ENCODE data around the gene MOB3A. TPM values are rescaled to one million over a fixed set of nuclear protein-coding genes. Genes with fewer than 3 reads are reported as not detected.

The MOB3A gene
- total and polyA plus RNA-seq, 10 of the 15 experiments (the other 5 are each of a cell fraction or from before 2014, with no cell fraction given), result 7.5 to 229 (median 79.4) TPM

DNA sequence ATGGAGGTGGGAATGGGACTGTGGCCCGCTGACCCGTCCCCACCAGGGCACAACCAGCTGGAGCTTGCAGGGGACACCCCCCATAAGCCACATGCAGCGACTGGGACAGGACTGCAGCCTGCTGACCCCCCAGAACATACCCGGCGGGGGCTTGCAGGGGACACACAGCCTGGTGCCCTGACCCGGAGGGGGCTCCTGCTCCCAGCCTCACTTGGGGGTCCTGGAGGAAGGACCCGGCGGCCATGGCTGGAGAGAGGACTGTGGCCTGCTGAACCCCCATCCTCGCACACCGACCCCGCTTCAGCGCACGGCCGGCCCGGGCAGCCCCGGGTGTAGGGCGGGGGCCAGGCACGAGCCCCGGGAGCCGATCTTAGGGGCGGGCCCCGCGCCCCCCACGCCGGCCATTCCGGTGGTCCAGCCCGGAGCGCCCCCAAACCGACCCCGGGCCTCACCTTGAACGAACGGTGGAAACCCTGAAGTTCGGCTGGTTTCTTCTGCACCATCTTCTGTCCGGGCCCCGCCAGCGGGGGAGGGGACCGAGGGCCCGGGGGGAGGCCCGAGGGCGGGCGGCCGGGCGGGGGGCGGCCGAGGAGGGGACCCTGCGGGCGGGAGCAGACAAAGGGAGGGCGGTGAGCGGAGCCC is 45.7 kb downstream of the MOB3A start (continued):
- TF ChIP-seq POLR2A (IDR thresholded peaks at IDR 0.05; ENCODE audit: low read depth, low read length) (peak; percentile 48), TCF3 (IDR thresholded peaks at IDR 0.05; ENCODE audit: borderline replicate concordance, insufficient read depth, low read depth, low read length) (no peak), ZNF24 (IDR thresholded peaks at IDR 0.05) (no peak), HDAC6 (IDR thresholded peaks at IDR 0.05; ENCODE audit: unreplicated experiment) (no peak), ATF2 (IDR thresholded peaks at IDR 0.05; ENCODE audit: low read length) (no peak), NFXL1 (IDR thresholded peaks at IDR 0.05; ENCODE audit: borderline replicate concordance) (no peak), BHLHE40 (IDR thresholded peaks at IDR 0.05; ENCODE audit: borderline replicate concordance in 1 of 2, low read depth in 2 of 2, low read length in 1 of 2) (no peak), IKZF2 (IDR thresholded peaks at IDR 0.05) (no peak), IKZF1 (conservative IDR thresholded peaks at IDR 0.05) (no peak), RCOR1 (conservative IDR thresholded peaks at IDR 0.05; ENCODE audit: low read depth, low read length) (no peak), BACH1 (IDR thresholded peaks at IDR 0.05; ENCODE audit: borderline replicate concordance) (peak; percentile 19; the same call in 1 of the 2 replicates), TAF1 (IDR thresholded peaks at IDR 0.05; ENCODE audit: borderline replicate concordance, low read depth, low read length) (no peak), ASH2L (IDR thresholded peaks at IDR 0.05; ENCODE audit: borderline replicate concordance, low read depth) (no peak), POU2F2 (IDR thresholded peaks at IDR 0.05; ENCODE audit: borderline replicate concordance, low read depth, low read length) (no peak), ESRRA (IDR thresholded peaks at IDR 0.05; ENCODE audit: low read length) (no peak), ZNF592 (IDR thresholded peaks at IDR 0.05) (no peak), BRCA1 (IDR thresholded peaks at IDR 0.05; ENCODE audit: low read depth, low read length) (no peak), EGR1 (IDR thresholded peaks at IDR 0.05; ENCODE audit: borderline replicate concordance in 1 of 2, low read depth in 2 of 2, low read length in 2 of 2) (no peak), TBL1XR1 (IDR thresholded peaks at IDR 0.05; ENCODE audit: low read depth, low read length) (no peak), KLF5 (IDR thresholded peaks at IDR 0.05; ENCODE audit: partially characterized antibody) (no peak), TCF7 (IDR thresholded peaks at IDR 0.05; ENCODE audit: borderline replicate concordance) (no peak)
- TF ChIP-seq, protein P1, sequence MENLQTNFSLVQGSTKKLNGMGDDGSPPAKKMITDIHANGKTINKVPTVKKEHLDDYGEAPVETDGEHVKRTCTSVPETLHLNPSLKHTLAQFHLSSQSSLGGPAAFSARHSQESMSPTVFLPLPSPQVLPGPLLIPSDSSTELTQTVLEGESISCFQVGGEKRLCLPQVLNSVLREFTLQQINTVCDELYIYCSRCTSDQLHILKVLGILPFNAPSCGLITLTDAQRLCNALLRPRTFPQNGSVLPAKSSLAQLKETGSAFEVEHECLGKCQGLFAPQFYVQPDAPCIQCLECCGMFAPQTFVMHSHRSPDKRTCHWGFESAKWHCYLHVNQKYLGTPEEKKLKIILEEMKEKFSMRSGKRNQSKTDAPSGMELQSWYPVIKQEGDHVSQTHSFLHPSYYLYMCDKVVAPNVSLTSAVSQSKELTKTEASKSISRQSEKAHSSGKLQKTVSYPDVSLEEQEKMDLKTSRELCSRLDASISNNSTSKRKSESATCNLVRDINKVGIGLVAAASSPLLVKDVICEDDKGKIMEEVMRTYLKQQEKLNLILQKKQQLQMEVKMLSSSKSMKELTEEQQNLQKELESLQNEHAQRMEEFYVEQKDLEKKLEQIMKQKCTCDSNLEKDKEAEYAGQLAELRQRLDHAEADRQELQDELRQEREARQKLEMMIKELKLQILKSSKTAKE (IDR thresholded peaks at IDR 0.05; ENCODE audit: low read depth, poor library complexity, severe bottlenecking), result no peak
- TF ChIP-seq, protein P2, sequence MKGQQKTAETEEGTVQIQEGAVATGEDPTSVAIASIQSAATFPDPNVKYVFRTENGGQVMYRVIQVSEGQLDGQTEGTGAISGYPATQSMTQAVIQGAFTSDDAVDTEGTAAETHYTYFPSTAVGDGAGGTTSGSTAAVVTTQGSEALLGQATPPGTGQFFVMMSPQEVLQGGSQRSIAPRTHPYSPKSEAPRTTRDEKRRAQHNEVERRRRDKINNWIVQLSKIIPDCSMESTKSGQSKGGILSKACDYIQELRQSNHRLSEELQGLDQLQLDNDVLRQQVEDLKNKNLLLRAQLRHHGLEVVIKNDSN (IDR thresholded peaks at IDR 0.05; ENCODE audit: borderline replicate concordance, extremely low read length, insufficient read depth, low read depth, low read length), result no peak

Measured in GM12878 (cell line).